ENCODE data around the gene DPP4.

DNA sequence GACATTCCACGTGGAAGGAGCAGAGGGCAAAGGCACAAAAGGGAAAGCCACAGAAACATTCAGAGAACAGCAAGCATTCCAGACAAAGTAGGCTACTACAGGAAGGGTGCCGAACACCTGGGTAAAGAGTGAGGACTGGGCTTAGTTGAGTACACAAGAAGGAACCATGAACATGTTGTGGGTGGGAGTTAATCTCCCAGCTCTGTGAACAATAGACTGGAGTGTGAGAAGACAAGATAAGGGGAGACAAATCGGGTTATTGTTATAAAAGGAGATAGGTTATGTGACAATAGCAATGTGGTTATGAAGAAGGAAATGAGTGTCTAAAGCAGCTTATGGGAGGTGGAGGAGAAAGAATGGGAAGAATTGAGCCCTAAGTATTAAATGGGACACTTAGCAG, 70.0 kb downstream of the DPP4 start:
- no peak for TF ChIP-seq CTCF (IDR thresholded peaks at IDR 0.05)
- no peak for TF ChIP-seq EZH2 (IDR thresholded peaks at IDR 0.05)

All from neural progenitor cell (in vitro differentiated cells).